DOHH2 (cell line): ENCODE measurements around the gene TMED5.

Experiments used
- CTCF ChIP-seq: fragments of 200-600 bp; sonication (generic); IDR thresholded peaks from one replicate; pipeline ENCODE4 v1.5.1; 2014; ENCODE audit warnings: antibody characterized with exemption, mild to moderate bottlenecking, low read depth, low read length; ENCODE audit not compliant: poor library complexity, severe bottlenecking
- EZH2phosphoT487 ChIP-seq: fragments of 200-600 bp; sonication (generic); IDR thresholded peaks from 2 replicates; pipeline ENCODE4 v1.6.1; 2017; ENCODE audit warnings: borderline replicate concordance, mild to moderate bottlenecking, antibody characterized with exemption, low read length, moderate library complexity, mixed read lengths

GRCh38 chr1:93143136-93143535 is 37.1 kb downstream of the TMED5 start:
- no peak for TF ChIP-seq CTCF
- no peak for TF ChIP-seq EZH2phosphoT487
